GM12878 (cell line): ENCODE measurements around the gene RMP24.

ENCODE experiments used
- ATAC-seq: fragments of 200-7000 bp; cut with Tn5 transposase; 3 replicates; pipeline ENCODE4 v1.9.1; 2020; ENCODE audit warnings: mild to moderate bottlenecking, moderate library complexity
- BruUV-seq: library from RNA; stranded (reverse); fragments of 400-500 nt; replicated peaks from 2 replicates; lab custom pipeline; 2021; lab: Mats Ljungman, UMichigan
- CTCF ChIA-PET: fragments of 300-600 bp; sonication (Branson Sonifier 250); formaldehyde crosslinking; extraction: SDS; loops from one replicate; lab custom pipeline; 2021; ENCODE audit warnings: inconsistent platforms; lab: Yijun Ruan, JAX
- POLR2A ChIA-PET: fragments of 350-600 bp; formaldehyde crosslinking; extraction: SDS; loops from one replicate; lab custom pipeline; 2021; ENCODE audit warnings: inconsistent platforms; lab: Charles Lee
- RAD21 ChIA-PET: fragments of 300-600 bp; sonication (Branson Sonifier 250); formaldehyde crosslinking; loops from one replicate; lab custom pipeline; 2023; ENCODE audit warnings: antibody characterized with exemption; ENCODE audit not compliant: unreplicated experiment; lab: Charles Lee
- SMC1A ChIA-PET: fragments of 300-600 bp; sonication (Branson Sonifier 250); formaldehyde crosslinking; loops from one replicate; lab custom pipeline; 2023; ENCODE audit not compliant: unreplicated experiment, uncharacterized antibody; lab: Charles Lee
- DNase-seq: peaks from one replicate; pipeline ENCODE4 v3.0.0-alpha.2; 2011; ENCODE audit warnings: low read depth, low spot score
- FAIRE-seq: peaks from 3 replicates; lab custom pipeline; 2011; peaks lifted over from hg19 to GRCh38; lab: Jason Lieb, UNC
- H2AFZ ChIP-seq: 2 replicates; pipeline ENCODE4 v1.6.0; 2011; ENCODE audit warnings: low read depth, low read length, control low read depth; ENCODE audit not compliant: control insufficient read depth
- H3K27ac ChIP-seq: 2 replicates; pipeline ENCODE4 v1.5.1; 2011; ENCODE audit warnings: control low read depth; ENCODE audit not compliant: control insufficient read depth, insufficient read depth
- H3K27me3 ChIP-seq, 2 experiments: replicated peaks in 1 of 2; 2 replicates each; pipeline versions ENCODE4 v1.6.0 to v1.6.1; 2011; ENCODE audit warnings: low read length in 1 of 2; ENCODE audit not compliant: control insufficient read depth in 2 of 2, insufficient read depth in 2 of 2
- H3K36me3 ChIP-seq, 2 experiments: 2 replicates each; pipeline ENCODE4 v1.5.1; 2011; ENCODE audit warnings: low read length in 1 of 2; ENCODE audit not compliant: control insufficient read depth in 2 of 2, insufficient read depth in 2 of 2
- H3K4me1 ChIP-seq: 2 replicates; pipeline ENCODE4 v1.6.1; 2011; ENCODE audit warnings: mild to moderate bottlenecking, low read length, moderate library complexity, mixed read lengths; ENCODE audit not compliant: control insufficient read depth, insufficient read depth
- H3K4me2 ChIP-seq: 2 replicates; pipeline ENCODE4 v1.6.0; 2011; ENCODE audit warnings: control low read depth; ENCODE audit not compliant: control insufficient read depth, insufficient read depth
- H3K4me3 ChIP-seq: fragments of 200-600 bp; sonication (generic); 2 replicates; pipeline ENCODE4 v1.5.1; 2016
- H3K79me2 ChIP-seq: 2 replicates; pipeline ENCODE4 v1.6.0; 2011; ENCODE audit warnings: low read length; ENCODE audit not compliant: control insufficient read depth, insufficient read depth
- H3K9ac ChIP-seq: 2 replicates; pipeline ENCODE4 v1.8.0; 2011; ENCODE audit warnings: low read length, control low read depth, mixed read lengths; ENCODE audit not compliant: control insufficient read depth, insufficient read depth
- H3K9me3 ChIP-seq: replicated peaks from 3 replicates; pipeline ENCODE4 v1.5.1; 2011; ENCODE audit warnings: mild to moderate bottlenecking, low read length; ENCODE audit not compliant: control insufficient read depth, insufficient read depth
- H4K20me1 ChIP-seq: 2 replicates; pipeline ENCODE4 v1.6.0; 2011; ENCODE audit not compliant: control insufficient read depth, insufficient read depth
- EGR1 ChIP-seq, 2 experiments: IDR thresholded peaks; 1 replicate in 1 of 2; 2 replicates in 1 of 2; pipeline ENCODE4 v1.6.1; 2011 to 2012; ENCODE audit warnings: low read depth in 2 of 2, low read length in 2 of 2, borderline replicate concordance in 1 of 2, mild to moderate bottlenecking in 1 of 2, moderate library complexity in 1 of 2
- FOS ChIP-seq: IDR thresholded peaks from 3 replicates; pipeline ENCODE4 v1.6.1; 2011; ENCODE audit warnings: borderline replicate concordance; ENCODE audit not compliant: insufficient read length; ENCODE audit errors: extremely low read depth
- HCFC1 ChIP-seq: fragments of 150-350 bp; IDR thresholded peaks from 2 replicates; pipeline ENCODE4 v1.6.1; 2014; ENCODE audit warnings: low read length
- MEF2A ChIP-seq: IDR thresholded peaks from 2 replicates; pipeline ENCODE4 v1.6.1; 2011; ENCODE audit warnings: low read depth, mild to moderate bottlenecking, low read length, moderate library complexity; ENCODE audit not compliant: insufficient read depth
- MTA2 ChIP-seq: fragments of 450-650 bp; IDR thresholded peaks from 2 replicates; pipeline ENCODE4 v1.6.1; 2016; ENCODE audit warnings: low read depth, mild to moderate bottlenecking, moderate library complexity
- MXI1 ChIP-seq: fragments of 150-350 bp; IDR thresholded peaks from 2 replicates; pipeline ENCODE4 v1.6.1; 2011; ENCODE audit warnings: low read depth, mild to moderate bottlenecking, inconsistent platforms, low read length, improper control_type of control experiment
- NBN ChIP-seq: fragments of 450-650 bp; IDR thresholded peaks from 2 replicates; pipeline ENCODE4 v1.6.1; 2016
- SMC3 ChIP-seq: IDR thresholded peaks from 2 replicates; pipeline ENCODE4 v1.6.1; 2011; ENCODE audit warnings: low read length, improper control_type of control experiment, borderline replicate concordance
- SREBF2 ChIP-seq: IDR thresholded peaks from 2 replicates; pipeline ENCODE4 v1.6.1; 2012; ENCODE audit warnings: mild to moderate bottlenecking, low read length
- USF1 ChIP-seq: IDR thresholded peaks from 2 replicates; pipeline ENCODE4 v1.6.1; 2011; ENCODE audit warnings: borderline replicate concordance, low read depth, mild to moderate bottlenecking, moderate library complexity, mixed read lengths, low read length; ENCODE audit not compliant: insufficient read depth; ENCODE audit errors: extremely low read length
- ZNF24 ChIP-seq: fragments of 450-650 bp; IDR thresholded peaks from 2 replicates; pipeline ENCODE4 v1.6.1; 2017; ENCODE audit warnings: antibody characterized with exemption, mild to moderate bottlenecking
- ZNF274 ChIP-seq: IDR thresholded peaks from one replicate; pipeline ENCODE4 v1.8.0; 2011; ENCODE audit not compliant: insufficient read length, insufficient read depth
- WGBS: methylation state at CpG from one replicate; pipeline ENCODE4 v1.1.6; 2016; ENCODE audit warnings: low lambda C conversion rate; ENCODE audit not compliant: insufficient replicate concordance, insufficient coverage; ENCODE audit errors: missing lambda C conversion rate; 5-methylcytosine and 5-hydroxymethylcytosine counted together
- in situ Hi-C: fragments of 300-500 bp; cut with MboI; formaldehyde crosslinking; loops from 9 replicates; pipeline ENCODE4 v1.14.3; 2018; ENCODE audit warnings: mixed read lengths
- intact Hi-C: fragments of 100-400 bp; cut with micrococcal nuclease; formaldehyde crosslinking; loops from one replicate; pipeline ENCODE4 v1.14.2; 2022; ENCODE audit not compliant: unreplicated experiment
- TF ChIP-seq, protein P1 (sequence below): IDR thresholded peaks from 2 replicates; pipeline ENCODE4 v1.6.1; 2011; ENCODE audit warnings: low read depth, mild to moderate bottlenecking, low read length, moderate library complexity, borderline replicate concordance; ENCODE audit errors: extremely low read depth

Gene RMP24

GRCh38 chr18:36012891-36013290 is 40.4 kb downstream of the RMP24 start:
- H3K4me1 ChIP-seq = peaks cover 14% of the 10 kb centered on the region
- no peaks in the 10 kb centered on the region for H3K36me3 ChIP-seq
- no peak for ATAC-seq
- no peaks in the 10 kb centered on the region for H3K9me3 ChIP-seq
- H3K4me3 ChIP-seq = no peak overlapping the region
- H2AFZ ChIP-seq = no peak overlapping the region
- BruUV-seq = no TSS peak
- TF ChIP-seq MEF2A (no peak), NBN (no peak), ZNF274 (no peak), SMC3 (no peak), MTA2 (no peak), USF1 (no peak), SREBF2 (no peak), ZNF24 (no peak), FOS (no peak), MXI1 (no peak), HCFC1 (no peak), EGR1 (IDR thresholded peaks at IDR 0.05; ENCODE audit: borderline replicate concordance in 1 of 2, low read depth in 2 of 2, low read length in 2 of 2) (no peak)
- TF ChIP-seq, protein P1, sequence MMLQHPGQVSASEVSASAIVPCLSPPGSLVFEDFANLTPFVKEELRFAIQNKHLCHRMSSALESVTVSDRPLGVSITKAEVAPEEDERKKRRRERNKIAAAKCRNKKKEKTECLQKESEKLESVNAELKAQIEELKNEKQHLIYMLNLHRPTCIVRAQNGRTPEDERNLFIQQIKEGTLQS = no peak
- ChIA-PET SMC1A (no interaction called here), POLR2A (no interaction called here), CTCF (no interaction called here), RAD21 (no interaction called here)
- no peaks in the 10 kb centered on the region for H4K20me1 ChIP-seq
- H3K9ac ChIP-seq = no peak overlapping the region
- H3K79me2 ChIP-seq = no peaks in the 10 kb centered on the region
- H3K4me2 ChIP-seq = no peak overlapping the region
- no peak overlapping the region for H3K27ac ChIP-seq
- DNase-seq = no peak
- WGBS = 100% methylated on average over 2 of the region's 2 CpGs
- intact Hi-C loops = no loop called here
- FAIRE-seq = no peak
- in situ Hi-C loops = no loop called here
- H3K27me3 ChIP-seq = no peaks in the 10 kb centered on the region
